Measurements from ENCODE around the gene NOSIP. TPM values are rescaled to one million over a fixed set of nuclear protein-coding genes. Genes with fewer than 3 reads are reported as not detected.

The NOSIP gene
- total RNA-seq, 1 experiment from 2014 or later, result 57.9 TPM

DNA sequence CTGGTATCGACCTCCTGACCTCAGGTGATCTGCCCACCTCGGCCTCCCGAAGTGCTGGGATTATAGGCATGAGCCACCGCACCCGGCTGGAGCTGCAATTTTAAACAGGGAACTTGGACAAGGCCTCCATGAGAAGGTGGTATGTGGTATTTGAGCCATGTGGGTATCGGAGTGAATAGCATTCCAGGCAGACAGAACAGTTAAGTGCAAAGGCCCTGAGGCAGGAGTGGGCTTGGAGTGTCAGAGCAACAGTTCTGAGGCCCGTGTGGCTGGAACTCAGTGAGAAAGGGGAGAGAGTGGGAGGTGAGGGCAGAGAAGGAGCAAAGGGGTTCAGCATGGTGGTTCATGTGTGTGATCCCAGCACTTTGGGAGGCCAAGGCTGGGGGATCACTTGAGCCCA, 49.6 kb downstream of the NOSIP start:
- ChIA-PET CTCF (interaction anchor here (2.2 kb wide), 1 partner anchor 16 kb away, joined by 13 read pairs; no protein-coding TSS in a partner anchor), POLR2A (no interaction called here)
- no peak for TF ChIP-seq CTCF (IDR thresholded peaks at IDR 0.05; ENCODE audit: unreplicated experiment)
- Mint-ChIP-seq H3K36me3 (ENCODE audit: insufficient read depth, unreplicated experiment) (no peaks in the 10 kb centered on the region), H3K9me3 (ENCODE audit: unreplicated experiment) (no peaks in the 10 kb centered on the region), H3K4me3 (ENCODE audit: unreplicated experiment) (no peak overlapping the region), H3K27me3 (ENCODE audit: insufficient read depth, unreplicated experiment) (peaks cover 17% of the 10 kb centered on the region), H3K27ac (ENCODE audit: low read depth, unreplicated experiment) (no peak overlapping the region), H3K4me1 (ENCODE audit: insufficient read depth, unreplicated experiment) (peaks cover 6% of the 10 kb centered on the region)
- no TSS peak for BruUV-seq (replicated peaks)
- intact Hi-C loops (cut with micrococcal nuclease), result no loop called here
- no peak for DNase-seq (ENCODE audit: unreplicated experiment)

DNA sequence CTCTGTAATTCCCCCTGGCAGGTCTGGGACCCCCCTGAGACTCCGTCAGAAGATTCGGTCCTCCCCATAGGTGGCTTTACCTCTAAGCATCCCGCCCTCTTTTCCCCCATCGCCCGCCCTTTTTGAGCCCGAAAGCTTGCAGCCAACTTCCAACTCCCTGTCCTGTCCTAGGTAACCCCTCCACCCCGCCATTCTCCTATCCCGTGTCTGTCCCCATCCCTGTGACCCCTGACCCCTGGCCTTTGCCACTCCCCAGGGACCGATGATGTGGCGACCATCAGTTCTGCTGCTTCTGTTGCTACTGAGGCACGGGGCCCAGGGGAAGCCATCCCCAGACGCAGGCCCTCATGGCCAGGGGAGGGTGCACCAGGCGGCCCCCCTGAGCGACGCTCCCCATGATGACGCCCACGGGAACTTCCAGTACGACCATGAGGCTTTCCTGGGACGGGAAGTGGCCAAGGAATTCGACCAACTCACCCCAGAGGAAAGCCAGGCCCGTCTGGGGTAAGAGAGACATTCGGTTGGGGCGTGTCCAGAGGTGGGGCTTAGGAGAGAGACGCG, 52.1 kb downstream of the NOSIP start:
- no peak for DNase-seq (ENCODE audit: unreplicated experiment)
- H3K36me3 Mint-ChIP-seq (ENCODE audit: insufficient read depth, unreplicated experiment), result no peaks in the 10 kb centered on the region
- no peak overlapping the region for H3K4me3 Mint-ChIP-seq (ENCODE audit: unreplicated experiment)
- no peaks in the 10 kb centered on the region for H3K9me3 Mint-ChIP-seq (ENCODE audit: unreplicated experiment)
- H3K27ac Mint-ChIP-seq (ENCODE audit: low read depth, unreplicated experiment), result no peak overlapping the region
- no TSS peak for BruUV-seq (replicated peaks)
- H3K27me3 Mint-ChIP-seq (ENCODE audit: insufficient read depth, unreplicated experiment), result peaks cover 19% of the 10 kb centered on the region
- intact Hi-C loops (cut with micrococcal nuclease), result no loop called here
- no peak for TF ChIP-seq CTCF (IDR thresholded peaks at IDR 0.05; ENCODE audit: unreplicated experiment)
- peaks cover 4% of the 10 kb centered on the region for H3K4me1 Mint-ChIP-seq (ENCODE audit: insufficient read depth, unreplicated experiment)
- ChIA-PET CTCF (interaction anchor here (2.2 kb wide), 1 partner anchor 18 kb away, joined by 13 read pairs; no protein-coding TSS in a partner anchor), POLR2A (no interaction called here)

DNA sequence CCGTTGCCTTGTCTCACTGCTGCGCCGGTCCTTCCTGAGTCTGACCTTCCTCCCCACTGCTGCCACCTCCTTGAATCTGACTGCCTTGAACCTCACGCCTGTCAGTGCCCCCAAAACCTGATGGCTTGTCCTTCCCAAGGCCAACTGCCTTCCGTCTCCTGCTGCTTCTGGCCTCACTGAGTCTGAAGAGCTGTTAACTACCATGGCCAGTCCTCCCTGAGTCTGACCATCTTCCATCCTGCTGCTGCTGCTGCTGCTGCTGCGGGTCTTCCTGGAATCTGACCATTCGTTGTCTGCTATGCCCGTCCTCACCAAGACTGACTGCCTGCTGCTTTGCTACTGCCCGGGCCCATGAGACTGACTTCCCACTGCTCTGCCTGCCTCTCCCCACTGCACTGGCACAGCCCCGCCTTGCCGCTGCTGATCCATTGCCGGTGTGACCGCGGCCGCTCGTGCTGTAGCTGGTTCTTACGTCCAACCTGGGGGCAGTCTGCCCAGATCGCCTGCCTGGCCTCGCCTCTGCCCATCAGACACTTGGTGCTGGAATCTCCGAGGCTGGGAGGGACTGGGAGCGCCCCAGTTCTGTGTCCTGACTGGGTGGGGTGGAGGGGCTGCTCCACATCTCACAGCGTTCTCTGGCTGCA, 55.4 kb downstream of the NOSIP start:
- Mint-ChIP-seq H3K27ac (ENCODE audit: low read depth, unreplicated experiment) (no peak overlapping the region), H3K27me3 (ENCODE audit: insufficient read depth, unreplicated experiment) (peaks cover 19% of the 10 kb centered on the region), H3K4me1 (ENCODE audit: insufficient read depth, unreplicated experiment) (no peaks in the 10 kb centered on the region), H3K36me3 (ENCODE audit: insufficient read depth, unreplicated experiment) (no peaks in the 10 kb centered on the region), H3K9me3 (ENCODE audit: unreplicated experiment) (no peaks in the 10 kb centered on the region), H3K4me3 (ENCODE audit: unreplicated experiment) (no peak overlapping the region)
- ChIA-PET POLR2A (no interaction called here), CTCF (interaction anchor here (0.8 kb wide), 1 partner anchor 22 kb away, joined by 3 read pairs; no protein-coding TSS in a partner anchor)
- BruUV-seq (replicated peaks), result no TSS peak
- no peak for TF ChIP-seq CTCF (IDR thresholded peaks at IDR 0.05; ENCODE audit: unreplicated experiment)
- DNase-seq (ENCODE audit: unreplicated experiment), result no peak
- intact Hi-C loops (cut with micrococcal nuclease), result no loop called here

- BruUV-seq (replicated peaks), result no TSS peak
- intact Hi-C loops (cut with micrococcal nuclease), result no loop called here
- peaks cover 14% of the 10 kb centered on the region for H3K27me3 Mint-ChIP-seq (ENCODE audit: insufficient read depth, unreplicated experiment)
- H3K4me3 Mint-ChIP-seq (ENCODE audit: unreplicated experiment), result no peak overlapping the region
- no peak overlapping the region for H3K27ac Mint-ChIP-seq (ENCODE audit: low read depth, unreplicated experiment)
- H3K4me1 Mint-ChIP-seq (ENCODE audit: insufficient read depth, unreplicated experiment), result no peaks in the 10 kb centered on the region
- no peaks in the 10 kb centered on the region for H3K9me3 Mint-ChIP-seq (ENCODE audit: unreplicated experiment)
- TF ChIP-seq CTCF (IDR thresholded peaks at IDR 0.05; ENCODE audit: unreplicated experiment), result no peak
- ChIA-PET POLR2A (interaction anchor here (1.2 kb wide), 1 partner anchor 14 kb away, joined by 4 read pairs; no protein-coding TSS in a partner anchor), CTCF (interaction anchor here (0.5 to 1.6 kb wide), 5 partner anchors 23 to 245 kb away, joined by 3 to 6 read pairs (median 3); no protein-coding TSS in a partner anchor)
- H3K36me3 Mint-ChIP-seq (ENCODE audit: insufficient read depth, unreplicated experiment), result no peaks in the 10 kb centered on the region
- no peak for DNase-seq (ENCODE audit: unreplicated experiment)
Observed at GRCh38 chr19:49520705-49521319, 59.5 kb downstream of the NOSIP start.

Data from MCF 10A (cell line).